A673 (cell line): ENCODE data around the gene ZNF740. TPM values are rescaled to one million over a fixed set of nuclear protein-coding genes. Genes with fewer than 3 reads are reported as not detected.

ENCODE experiments used
- BruUV-seq: library from RNA; stranded (reverse); fragments of 400-500 nt; replicated peaks from 2 replicates; lab custom pipeline; 2021; lab: Mats Ljungman, UMichigan
- CTCF ChIA-PET: fragments of 300-600 bp; sonication (Branson Sonifier 250); formaldehyde crosslinking; loops from one replicate; lab custom pipeline; 2022; ENCODE audit warnings: antibody characterized with exemption; lab: Charles Lee
- POLR2A ChIA-PET: fragments of 300-600 bp; sonication (Branson Sonifier 250); formaldehyde crosslinking; loops from one replicate; lab custom pipeline; 2022; ENCODE audit warnings: antibody characterized with exemption; ENCODE audit not compliant: low non-redundant PET; lab: Charles Lee
- DNase-seq: peaks from one replicate; pipeline ENCODE4 v3.0.0-alpha.2; 2015; ENCODE audit warnings: low spot score
- H3K27ac ChIP-seq: fragments of 200-600 bp; sonication (generic); 2 replicates; pipeline ENCODE4 v1.5.1; 2016; ENCODE audit warnings: mixed run types, low read depth, mild to moderate bottlenecking, mixed read lengths, antibody characterized with exemption, low read length; ENCODE audit not compliant: poor library complexity, severe bottlenecking
- H3K27me3 ChIP-seq: fragments of 200-600 bp; sonication (generic); replicated peaks from 2 replicates; pipeline ENCODE4 v1.6.1; 2017; ENCODE audit warnings: mixed run types, low read depth, mild to moderate bottlenecking, mixed read lengths, antibody characterized with exemption, low read length; ENCODE audit not compliant: insufficient read depth, poor library complexity
- H3K36me3 ChIP-seq: fragments of 200-600 bp; sonication (generic); 2 replicates; pipeline ENCODE4 v1.6.1; 2016; ENCODE audit warnings: mixed run types, mild to moderate bottlenecking, mixed read lengths, antibody characterized with exemption, low read length; ENCODE audit not compliant: insufficient read depth, poor library complexity, severe bottlenecking
- H3K4me1 ChIP-seq: fragments of 200-600 bp; sonication (generic); 2 replicates; pipeline ENCODE4 v1.6.1; 2017; ENCODE audit warnings: mixed run types, mild to moderate bottlenecking, mixed read lengths, antibody characterized with exemption, low read length; ENCODE audit not compliant: insufficient read depth, poor library complexity, severe bottlenecking
- H3K4me3 ChIP-seq: fragments of 200-600 bp; sonication (generic); 2 replicates; pipeline ENCODE4 v1.5.1; 2016; ENCODE audit warnings: low read depth, mixed run types, mild to moderate bottlenecking, mixed read lengths, low read length; ENCODE audit not compliant: poor library complexity, severe bottlenecking
- H3K9me3 ChIP-seq: fragments of 200-600 bp; sonication (generic); 2 replicates; pipeline ENCODE4 v1.6.1; 2016; ENCODE audit warnings: mixed run types, low read depth, mild to moderate bottlenecking, mixed read lengths, antibody characterized with exemption, low read length; ENCODE audit not compliant: poor library complexity, severe bottlenecking
- EZH2 ChIP-seq: fragments of 200-600 bp; sonication (generic); IDR thresholded peaks from 2 replicates; pipeline ENCODE4 v1.6.1; 2017; ENCODE audit warnings: borderline replicate concordance, low read depth, mild to moderate bottlenecking, mixed read lengths, antibody characterized with exemption, low read length; ENCODE audit not compliant: poor library complexity, severe bottlenecking
- intact Hi-C: fragments of 100-400 bp; cut with micrococcal nuclease; formaldehyde crosslinking; loops from one replicate; pipeline ENCODE4 v1.10.0; 2022; ENCODE audit not compliant: unreplicated experiment
- total RNA-seq: library from RNA; stranded (reverse); gene quantifications from 2 replicates; pipeline ENCODE4 v1.2.3, GENCODE V29; 2021
- TF ChIP-seq, protein P1 (sequence below): fragments of 300-800, 200-600 bp; sonication (generic); conservative IDR thresholded peaks from 2 replicates; pipeline ENCODE4 v1.5.1; 2017; ENCODE audit warnings: low read depth, mild to moderate bottlenecking, antibody characterized with exemption, low read length, moderate library complexity, mixed read lengths

The ZNF740 gene
- total RNA-seq, 1 experiment from 2014 or later, result 48.6 TPM

DNA sequence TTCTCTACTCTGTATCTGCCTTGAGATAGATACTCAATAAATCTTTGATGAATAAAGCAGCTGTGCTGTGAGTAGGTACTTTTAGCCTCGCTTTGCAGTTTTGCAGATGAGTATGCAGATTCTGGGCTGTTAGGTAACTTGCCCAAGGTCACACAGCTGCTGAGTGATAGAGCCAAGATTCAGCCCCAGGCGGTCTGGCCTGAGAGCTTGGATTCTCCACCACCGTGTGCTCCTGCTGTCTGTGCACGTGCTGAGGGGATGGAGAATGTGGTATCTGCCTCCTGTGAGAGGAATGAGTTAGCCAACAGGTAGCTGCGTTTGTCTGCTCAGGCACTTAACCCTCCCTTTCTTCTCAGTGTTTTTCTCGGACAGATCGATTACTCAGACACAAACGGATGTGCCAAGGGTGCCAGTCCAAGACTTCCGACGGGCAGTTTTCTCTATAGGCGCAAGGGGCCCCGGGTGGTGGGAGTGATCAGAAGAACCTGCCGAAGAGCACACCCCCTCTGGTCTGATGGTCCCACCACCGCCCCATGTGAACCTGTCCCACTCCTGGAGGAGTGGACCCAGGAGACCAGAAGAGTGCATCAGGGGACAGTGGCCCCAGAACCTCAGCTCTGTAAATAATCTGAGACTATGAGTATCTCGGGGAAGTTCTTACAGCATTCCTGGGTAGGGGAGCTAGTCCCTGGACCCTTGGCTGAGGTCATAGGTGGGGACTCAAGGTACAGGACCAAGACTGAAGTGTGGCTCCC lies 6.8 kb downstream of the ZNF740 start:
- Histone ChIP-seq H3K4me1 (peaks cover 14% of the 10 kb centered on the region), H3K27me3 (no peaks in the 10 kb centered on the region), H3K27ac (no peak overlapping the region), H3K4me3 (no peak overlapping the region), H3K36me3 (peaks cover 57% of the 10 kb centered on the region), H3K9me3 (no peaks in the 10 kb centered on the region)
- TF ChIP-seq, protein P1, sequence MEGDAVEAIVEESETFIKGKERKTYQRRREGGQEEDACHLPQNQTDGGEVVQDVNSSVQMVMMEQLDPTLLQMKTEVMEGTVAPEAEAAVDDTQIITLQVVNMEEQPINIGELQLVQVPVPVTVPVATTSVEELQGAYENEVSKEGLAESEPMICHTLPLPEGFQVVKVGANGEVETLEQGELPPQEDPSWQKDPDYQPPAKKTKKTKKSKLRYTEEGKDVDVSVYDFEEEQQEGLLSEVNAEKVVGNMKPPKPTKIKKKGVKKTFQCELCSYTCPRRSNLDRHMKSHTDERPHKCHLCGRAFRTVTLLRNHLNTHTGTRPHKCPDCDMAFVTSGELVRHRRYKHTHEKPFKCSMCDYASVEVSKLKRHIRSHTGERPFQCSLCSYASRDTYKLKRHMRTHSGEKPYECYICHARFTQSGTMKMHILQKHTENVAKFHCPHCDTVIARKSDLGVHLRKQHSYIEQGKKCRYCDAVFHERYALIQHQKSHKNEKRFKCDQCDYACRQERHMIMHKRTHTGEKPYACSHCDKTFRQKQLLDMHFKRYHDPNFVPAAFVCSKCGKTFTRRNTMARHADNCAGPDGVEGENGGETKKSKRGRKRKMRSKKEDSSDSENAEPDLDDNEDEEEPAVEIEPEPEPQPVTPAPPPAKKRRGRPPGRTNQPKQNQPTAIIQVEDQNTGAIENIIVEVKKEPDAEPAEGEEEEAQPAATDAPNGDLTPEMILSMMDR, result no peak
- no peak for TF ChIP-seq EZH2
- DNase-seq, result no peak
- POLR2A ChIA-PET, result interaction anchor here (0.8 to 1.2 kb wide), 2 partner anchors 8 to 1380 kb away, joined by 3 to 4 read pairs; no protein-coding TSS in a partner anchor
- no TSS peak for BruUV-seq
- CTCF ChIA-PET, result interaction anchor here (0.9 kb wide), 1 partner anchor 121 kb away, joined by 3 read pairs; no protein-coding TSS in a partner anchor
- intact Hi-C loops, result no loop called here

DNA sequence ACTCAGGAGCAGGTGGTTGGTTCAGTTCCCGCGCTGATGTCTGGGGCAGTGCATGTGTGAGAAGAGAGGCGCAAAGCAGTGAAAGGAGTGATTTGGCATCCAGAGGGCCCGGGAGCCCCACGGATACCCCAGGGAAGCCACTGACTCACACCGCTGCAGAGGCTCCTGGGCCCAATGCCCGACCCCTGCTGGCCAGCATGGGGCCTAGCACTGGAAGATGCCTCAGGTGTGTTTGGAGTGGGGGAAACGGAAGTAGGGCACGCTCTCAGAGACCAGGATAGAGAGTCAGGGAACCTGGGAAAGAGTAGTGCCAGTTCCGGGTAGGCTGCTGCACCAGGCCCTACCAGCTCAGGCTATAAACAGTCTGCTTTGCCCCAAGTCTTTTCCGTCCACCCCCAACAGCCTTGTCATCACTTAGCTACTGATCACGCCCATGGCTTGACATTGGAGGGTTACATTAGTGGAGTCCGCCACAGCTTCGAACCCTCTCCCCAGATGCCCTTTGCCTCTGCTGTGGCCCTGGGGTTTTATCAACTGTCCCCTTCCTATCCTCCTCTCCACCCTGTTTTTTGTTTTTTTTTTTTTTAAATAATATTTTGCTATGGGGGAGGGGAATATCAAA lies 9.7 kb downstream of the ZNF740 start:
- intact Hi-C loops, result no loop called here
- TF ChIP-seq, protein P1, result peak; percentile 76
- TF ChIP-seq EZH2, result no peak
- TSS peak; percentile 13 for BruUV-seq
- H3K36me3 ChIP-seq, result peaks cover 32% of the 10 kb centered on the region
- no peaks in the 10 kb centered on the region for H3K4me1 ChIP-seq
- POLR2A ChIA-PET, result interaction anchor here (0.6 to 0.7 kb wide), 2 partner anchors 30 to 44 kb away, joined by 3 to 7 read pairs; no protein-coding TSS in a partner anchor
- CTCF ChIA-PET, result interaction anchor here (2.3 kb wide), 1 partner anchor 124 kb away, joined by 14 read pairs; no protein-coding TSS in a partner anchor
- peak; percentile 74 for DNase-seq
- H3K4me3 ChIP-seq, result no peak overlapping the region
- no peak overlapping the region for H3K27ac ChIP-seq
- H3K27me3 ChIP-seq, result no peaks in the 10 kb centered on the region
- no peaks in the 10 kb centered on the region for H3K9me3 ChIP-seq

DNA sequence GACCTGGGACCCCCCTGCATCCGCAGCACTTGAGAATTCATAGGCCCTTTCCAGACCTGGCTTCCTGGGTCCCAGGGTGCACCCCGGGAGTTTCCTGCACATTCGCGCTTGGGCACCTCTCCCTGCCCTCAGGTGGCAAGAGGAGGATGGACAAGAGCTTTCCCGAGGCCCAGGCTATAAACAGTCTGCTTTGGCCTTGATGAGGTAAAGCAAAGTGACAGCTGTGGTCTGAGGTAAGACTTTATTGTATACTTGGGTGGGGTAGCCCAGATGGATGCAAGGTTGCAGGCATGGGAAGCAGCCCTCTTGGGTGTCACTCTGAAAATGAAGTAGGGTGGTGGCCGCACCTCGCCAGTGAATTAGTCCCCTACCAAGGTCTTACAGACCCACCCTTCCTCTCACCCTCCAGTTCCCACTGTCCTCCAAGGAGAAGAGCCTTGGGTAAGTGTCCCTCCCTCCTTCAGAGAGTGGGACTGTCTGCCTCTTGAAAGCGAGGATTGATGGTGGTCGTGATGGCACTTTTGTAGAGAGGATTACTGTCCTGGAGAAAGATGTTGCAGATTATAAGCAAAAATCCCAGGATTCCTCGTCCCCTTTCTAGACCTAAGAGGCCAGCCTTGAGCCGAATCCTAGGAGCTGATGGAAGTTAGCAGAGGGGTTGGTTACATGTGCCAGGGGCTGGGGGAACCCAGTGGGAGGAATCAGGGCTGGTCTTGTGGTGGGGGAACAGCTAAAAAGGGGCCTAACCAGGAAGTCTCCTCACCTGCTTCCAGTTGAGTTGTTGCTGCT lies 10.8 kb downstream of the ZNF740 start:
- POLR2A ChIA-PET, result interaction anchor here (0.6 kb wide), 1 partner anchor 64 kb away, joined by 4 read pairs; no protein-coding TSS in a partner anchor
- Histone ChIP-seq H3K9me3 (no peaks in the 10 kb centered on the region), H3K4me3 (no peak overlapping the region), H3K27ac (no peak overlapping the region), H3K27me3 (no peaks in the 10 kb centered on the region), H3K36me3 (peaks cover 21% of the 10 kb centered on the region), H3K4me1 (no peaks in the 10 kb centered on the region)
- no peak for TF ChIP-seq EZH2
- TF ChIP-seq, protein P1, result no peak
- intact Hi-C loops, result no loop called here
- CTCF ChIA-PET, result interaction anchor here (0.6 to 2.3 kb wide), 2 partner anchors 15 to 125 kb away, joined by 3 to 14 read pairs; no protein-coding TSS in a partner anchor
- BruUV-seq, result no TSS peak
- no peak for DNase-seq
